Upper lobe of left lung (tissue), 6 donors: ENCODE results near the gene HAPLN2. TPM values are rescaled to one million over a fixed set of nuclear protein-coding genes. Genes with fewer than 3 reads are reported as not detected.

Experiments
- ATAC-seq, 2 donors: fragments of 200-7000 bp; cut with Tn5 transposase; one replicate each; pipeline ENCODE4 v1.9.1; 2022; ENCODE audit warnings: mild to moderate bottlenecking in 2 of 2, moderate library complexity in 2 of 2; ENCODE audit not compliant: low FRiP score in 2 of 2
- DNase-seq, 2 donors: peaks; one replicate each; pipeline ENCODE4 v3.0.0-alpha.2; 2019 to 2020
- H3K27ac ChIP-seq, 4 donors: fragments of 200-600 bp; sonication (generic); one replicate each; pipeline ENCODE4 v1.5.1; 2016 to 2019
- H3K27me3 ChIP-seq, 4 donors: fragments of 200-600 bp; sonication (generic); one replicate each; pipeline ENCODE4 v1.5.1; 2017 to 2019
- H3K36me3 ChIP-seq, 4 donors: fragments of 200-600 bp; sonication (generic); one replicate each; pipeline ENCODE4 v1.5.1; 2016 to 2019
- H3K4me1 ChIP-seq, 4 donors: fragments of 200-600 bp; sonication (generic); one replicate each; pipeline ENCODE4 v1.5.1; 2018 to 2019
- H3K4me3 ChIP-seq, 4 donors: fragments of 200-600 bp; sonication (generic); one replicate each; pipeline ENCODE4 v1.5.1; 2017 to 2019; ENCODE audit warnings: mild to moderate bottlenecking in 2 of 4, moderate library complexity in 1 of 4
- H3K9me3 ChIP-seq, 4 donors: fragments of 200-600 bp; sonication (generic); one replicate each; pipeline ENCODE4 v1.5.1; 2018 to 2019
- EP300 ChIP-seq, 4 donors: sonication (generic); formaldehyde crosslinking; IDR thresholded peaks; one replicate each; pipeline ENCODE4 v1.5.1; 2017; ENCODE audit warnings: antibody characterized with exemption in 4 of 4, control low read depth in 2 of 4
- POLR2A ChIP-seq, 4 donors: fragments of 450-650 bp; IDR thresholded peaks; one replicate each; pipeline ENCODE4 v1.5.1; 2016 to 2017; ENCODE audit warnings: antibody characterized with exemption in 4 of 4, mild to moderate bottlenecking in 2 of 4
- POLR2AphosphoS5 ChIP-seq, 2 donors: sonication (generic); formaldehyde crosslinking; IDR thresholded peaks; one replicate each; pipeline ENCODE4 v1.5.1; 2017; ENCODE audit warnings: antibody characterized with exemption in 2 of 2
- WGBS, 2 donors: methylation state at CpG; one replicate each; pipeline ENCODE4 v1.1.5; 2017 to 2018; 5-methylcytosine and 5-hydroxymethylcytosine counted together
- total RNA-seq, 6 donors: library from RNA; depleted of rRNA in 4 of 6; stranded (reverse); fragments of >200 nt in 4 of 6; gene quantifications; one replicate each; pipeline versions ENCODE4 v1.1.0 to v1.2.1, GENCODE V29; 2016 to 2021
- TF ChIP-seq, protein P1 (sequence below), 6 experiments: fragments of 450-650 bp in 4 of 6; fragments of 200-600 bp in 2 of 6; sonication (generic) in 2 of 6; IDR thresholded peaks; one replicate each; pipeline ENCODE4 v1.5.1; 2016 to 2019; ENCODE audit warnings: antibody characterized with exemption in 6 of 6
- donor health status: DM: no; HTN: no; CAD: no; lungs with moderate emphysema.
- donor health status: DM: no; HTN: yes; CAD: no; lungs with severe emphysema.

The HAPLN2 gene
- total RNA-seq, 6 donors from 2014 or later: 0.14 to 5.0 (median 0.37) TPM; not detected in 3

DNA sequence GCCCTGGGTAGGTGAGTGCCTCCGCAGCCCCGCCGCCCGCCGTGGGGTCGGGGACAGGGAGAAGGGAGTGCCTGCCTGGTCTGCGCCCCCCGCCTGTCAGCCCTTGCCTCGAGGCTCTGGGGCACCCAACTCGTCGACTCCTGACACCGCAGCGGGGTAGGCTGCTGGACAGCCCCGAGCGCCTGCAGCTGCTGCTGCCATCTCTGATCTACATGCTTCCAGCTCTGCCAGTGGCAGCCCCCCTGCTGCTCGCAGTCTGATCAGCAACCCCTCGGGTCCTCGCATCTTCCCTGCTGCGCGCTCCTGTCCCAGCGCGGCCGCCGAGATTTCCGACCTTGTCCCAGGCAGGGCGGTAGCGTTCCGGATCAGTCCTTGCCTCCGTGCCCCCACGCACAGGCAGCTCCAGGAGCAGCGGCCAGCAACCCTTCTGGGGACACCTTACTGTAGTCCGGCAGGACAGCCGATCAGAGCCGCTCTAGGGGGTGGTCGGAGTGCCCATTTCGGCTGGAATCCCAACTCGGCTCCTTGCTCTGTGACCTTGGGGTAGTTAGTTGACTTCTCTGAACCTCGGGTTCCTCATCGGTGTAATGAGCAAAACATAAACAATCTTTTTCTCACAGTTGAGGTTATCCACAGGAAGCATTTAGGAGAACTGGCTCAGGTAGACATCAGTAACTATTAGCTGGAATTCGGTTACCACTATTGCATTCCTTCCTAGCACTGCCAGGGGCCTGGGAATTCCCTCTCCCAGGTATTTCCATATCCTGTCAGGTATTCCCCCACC is 23.2 kb downstream of the HAPLN2 start:
- H3K36me3 ChIP-seq: no peaks in the 10 kb centered on the region
- peak in 1 of 2 donors; percentile 20 for ATAC-seq

DNA sequence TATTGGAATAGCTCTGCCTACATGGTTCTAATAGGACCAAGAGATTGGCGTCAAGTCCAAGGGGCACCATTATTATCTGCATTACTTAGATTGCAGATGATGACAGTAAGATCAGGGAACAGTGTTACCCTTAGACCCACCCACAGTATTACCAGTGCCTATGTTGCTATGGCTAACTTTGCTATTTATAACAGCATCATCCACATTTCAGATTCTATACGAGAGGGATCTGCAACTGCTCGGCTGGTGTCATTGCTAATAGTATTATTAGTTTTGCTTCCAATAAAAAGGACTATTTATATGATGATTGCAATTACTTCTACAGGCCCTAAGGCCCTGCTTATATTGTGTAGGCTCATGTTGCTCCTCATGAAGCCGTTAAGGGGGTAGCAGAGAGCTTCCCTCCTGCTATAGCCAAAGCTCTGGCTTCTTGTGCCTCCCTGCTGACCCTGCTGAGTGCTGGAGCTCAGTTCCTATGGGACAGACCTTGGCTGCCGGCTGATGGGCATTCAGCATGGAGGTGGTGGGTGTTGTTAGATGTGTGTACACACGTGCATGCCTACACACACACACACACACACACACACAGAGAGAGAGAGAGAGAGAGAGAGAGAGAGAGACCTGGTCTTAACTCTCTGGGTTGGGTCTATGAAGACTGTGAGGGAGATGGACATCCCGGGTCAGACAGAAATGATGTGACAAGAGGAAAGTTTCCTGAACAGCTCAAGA is 24.0 kb downstream of the HAPLN2 start:
- WGBS, 2 donors: 57 to 68% methylated on average over 6 of the region's 7 CpGs
- ATAC-seq (no peak), DNase-seq (no peak)
- Histone ChIP-seq H3K4me1 (peaks cover 9 to 14% (median 11%) of the 10 kb centered on the region in 4 donors), H3K27ac (no peak overlapping the region), H3K36me3 (no peaks in the 10 kb centered on the region), H3K4me3 (no peak overlapping the region), H3K27me3 (peaks cover 3 to 43% (median 27%) of the 10 kb centered on the region in 4 donors), H3K9me3 (no peaks in the 10 kb centered on the region)
- no peak for TF ChIP-seq POLR2AphosphoS5 (IDR thresholded peaks at IDR 0.05)

More for the DNA sequence above, 23.2 kb downstream of the HAPLN2 start:
- Histone ChIP-seq H3K4me1 (peaks cover 9 to 14% (median 11%) of the 10 kb centered on the region in 4 donors), H3K27ac (no peak overlapping the region), H3K27me3 (peaks cover 3 to 41% (median 25%) of the 10 kb centered on the region in 4 donors), H3K9me3 (no peaks in the 10 kb centered on the region), H3K4me3 (peak overlapping the region in 3 of 4 donors; percentile 15 to 36 (median 34))
- TF ChIP-seq POLR2A (IDR thresholded peaks at IDR 0.05) (no peak), EP300 (IDR thresholded peaks at IDR 0.05) (no peak), POLR2AphosphoS5 (IDR thresholded peaks at IDR 0.05) (no peak)
- TF ChIP-seq, protein P1, sequence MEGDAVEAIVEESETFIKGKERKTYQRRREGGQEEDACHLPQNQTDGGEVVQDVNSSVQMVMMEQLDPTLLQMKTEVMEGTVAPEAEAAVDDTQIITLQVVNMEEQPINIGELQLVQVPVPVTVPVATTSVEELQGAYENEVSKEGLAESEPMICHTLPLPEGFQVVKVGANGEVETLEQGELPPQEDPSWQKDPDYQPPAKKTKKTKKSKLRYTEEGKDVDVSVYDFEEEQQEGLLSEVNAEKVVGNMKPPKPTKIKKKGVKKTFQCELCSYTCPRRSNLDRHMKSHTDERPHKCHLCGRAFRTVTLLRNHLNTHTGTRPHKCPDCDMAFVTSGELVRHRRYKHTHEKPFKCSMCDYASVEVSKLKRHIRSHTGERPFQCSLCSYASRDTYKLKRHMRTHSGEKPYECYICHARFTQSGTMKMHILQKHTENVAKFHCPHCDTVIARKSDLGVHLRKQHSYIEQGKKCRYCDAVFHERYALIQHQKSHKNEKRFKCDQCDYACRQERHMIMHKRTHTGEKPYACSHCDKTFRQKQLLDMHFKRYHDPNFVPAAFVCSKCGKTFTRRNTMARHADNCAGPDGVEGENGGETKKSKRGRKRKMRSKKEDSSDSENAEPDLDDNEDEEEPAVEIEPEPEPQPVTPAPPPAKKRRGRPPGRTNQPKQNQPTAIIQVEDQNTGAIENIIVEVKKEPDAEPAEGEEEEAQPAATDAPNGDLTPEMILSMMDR (IDR thresholded peaks at IDR 0.05): no peak
- DNase-seq: peak in 1 of 2 donors; percentile 78
- WGBS, 2 donors: 26 to 35% methylated on average over 5 to 28 of the region's 40 CpGs

DNA sequence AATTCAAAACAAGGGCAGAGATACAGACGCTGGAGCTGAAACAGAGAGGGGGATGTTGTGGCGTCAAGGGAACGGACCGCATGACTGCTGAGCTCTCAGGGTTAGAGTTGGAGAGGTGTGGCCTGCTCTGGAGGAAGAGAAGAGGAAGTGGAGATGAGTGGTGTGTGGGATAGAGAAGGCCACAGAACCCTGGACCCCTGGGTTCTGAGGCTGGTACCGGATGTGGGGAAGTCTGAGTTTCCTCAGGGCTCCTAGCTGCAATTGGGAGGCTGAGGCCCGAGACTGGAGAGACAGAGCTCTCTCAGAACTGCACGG is 24.5 kb downstream of the HAPLN2 start:
- DNase-seq (no peak), ATAC-seq (no peak)
- Histone ChIP-seq H3K27ac (no peak overlapping the region), H3K36me3 (no peaks in the 10 kb centered on the region), H3K4me3 (no peak overlapping the region), H3K9me3 (no peaks in the 10 kb centered on the region), H3K27me3 (peaks cover 3 to 43% (median 29%) of the 10 kb centered on the region in 4 donors), H3K4me1 (peaks cover 9 to 14% (median 11%) of the 10 kb centered on the region in 4 donors)
- no peak for TF ChIP-seq POLR2AphosphoS5 (IDR thresholded peaks at IDR 0.05)
- TF ChIP-seq, protein P1 (IDR thresholded peaks at IDR 0.05): no peak
- WGBS, 2 donors: 63 to 66% methylated on average over 6 to 7 of the region's 7 CpGs

DNA sequence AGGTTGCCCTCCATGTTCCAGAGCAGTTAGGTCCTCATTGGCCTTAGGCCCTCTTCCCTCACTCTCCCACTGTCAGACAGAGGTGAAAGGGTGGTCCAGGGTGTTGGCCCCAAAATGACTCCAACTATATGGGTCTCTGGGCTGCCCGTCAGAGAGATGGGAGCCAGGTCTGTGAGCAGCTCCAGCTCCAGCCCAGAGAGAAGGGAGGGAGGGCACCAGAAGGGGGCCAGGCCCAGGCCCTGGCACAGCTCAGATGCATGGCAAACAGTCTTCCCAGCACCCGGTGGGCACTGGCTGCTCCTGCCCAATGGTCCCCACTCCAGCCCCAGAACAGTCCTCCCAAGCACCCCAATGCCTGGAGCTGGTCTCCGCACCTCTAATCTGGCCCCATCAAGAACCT is 24.9 kb downstream of the HAPLN2 start:
- peaks cover 3 to 44% (median 29%) of the 10 kb centered on the region in 4 donors for H3K27me3 ChIP-seq
- no peak overlapping the region for H3K27ac ChIP-seq
- H3K36me3 ChIP-seq: no peaks in the 10 kb centered on the region
- 91 to 100% methylated on average over 2 to 3 of the region's 3 CpGs for WGBS, 2 donors
- no peak overlapping the region for H3K4me3 ChIP-seq
- TF ChIP-seq POLR2AphosphoS5 (IDR thresholded peaks at IDR 0.05) (no peak), POLR2A (IDR thresholded peaks at IDR 0.05) (no peak), EP300 (IDR thresholded peaks at IDR 0.05) (no peak)
- TF ChIP-seq, protein P1 (IDR thresholded peaks at IDR 0.05): no peak
- ATAC-seq (no peak), DNase-seq (no peak)
- H3K4me1 ChIP-seq: peaks cover 9 to 14% (median 11%) of the 10 kb centered on the region in 4 donors
- H3K9me3 ChIP-seq: no peaks in the 10 kb centered on the region

DNA sequence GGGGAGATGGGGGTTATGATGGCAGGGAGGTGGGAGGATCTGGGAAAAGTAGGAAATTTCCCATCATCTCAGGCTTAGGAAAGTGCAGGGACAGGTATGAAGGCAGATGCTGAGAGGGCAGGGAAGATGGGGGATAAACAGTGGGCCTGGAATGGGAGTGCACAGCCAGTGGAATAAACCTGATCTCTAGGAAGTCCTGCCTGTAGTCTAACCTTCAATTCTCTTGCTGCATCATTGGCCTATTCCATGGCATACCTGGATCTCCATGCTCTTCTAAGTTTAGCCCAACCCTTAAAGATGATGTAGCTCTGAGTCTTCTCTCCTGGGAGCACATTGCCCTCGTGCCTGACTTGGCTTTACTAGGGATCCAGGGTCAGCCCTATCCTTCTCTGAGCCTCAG is 25.4 kb downstream of the HAPLN2 start:
- Histone ChIP-seq H3K4me1 (peaks cover 9 to 14% (median 11%) of the 10 kb centered on the region in 4 donors), H3K36me3 (no peaks in the 10 kb centered on the region), H3K27me3 (peaks cover 3 to 44% (median 28%) of the 10 kb centered on the region in 4 donors), H3K9me3 (no peaks in the 10 kb centered on the region), H3K27ac (no peak overlapping the region), H3K4me3 (no peak overlapping the region)
- DNase-seq (no peak), ATAC-seq (no peak)
- TF ChIP-seq POLR2AphosphoS5 (IDR thresholded peaks at IDR 0.05) (no peak), POLR2A (IDR thresholded peaks at IDR 0.05) (no peak), EP300 (IDR thresholded peaks at IDR 0.05) (no peak)
- TF ChIP-seq, protein P1 (IDR thresholded peaks at IDR 0.05): no peak
- 38 to 44% methylated on average over 1 of the region's 1 CpG for WGBS, 2 donors
